ENCODE data around the gene OR2V2. TPM values are rescaled to one million over a fixed set of nuclear protein-coding genes. Genes with fewer than 3 reads are reported as not detected.
"Not testable (repeated sequence)": the region's sequence is repeated elsewhere in the genome, so short reads cannot be mapped to it uniquely, and the experiment has no call there.

The OR2V2 gene
- total RNA-seq, 6 donors from 2014 or later = 1.6 TPM; not detected in 5

DNA sequence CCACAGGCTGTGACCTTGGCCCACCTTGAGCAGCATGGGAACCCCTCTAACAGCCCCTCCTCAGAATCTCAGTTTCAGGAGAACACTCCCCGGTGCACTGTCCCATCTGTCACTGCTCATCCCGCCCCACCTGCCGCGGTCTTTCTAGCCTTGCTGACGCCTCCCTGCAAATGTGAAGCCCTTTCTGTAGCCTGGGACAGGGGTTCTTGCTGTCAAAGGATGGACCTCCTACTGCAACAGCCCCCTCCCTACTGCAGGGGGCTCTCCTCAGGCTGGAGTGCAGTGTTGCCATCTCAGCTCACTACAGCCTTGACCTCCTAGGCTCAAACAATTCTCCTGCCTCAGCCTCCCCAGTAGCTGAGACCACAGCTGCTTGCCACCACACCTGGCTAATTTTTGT lies 36.4 kb upstream of the OR2V2 start:
- ATAC-seq (ENCODE audit: low FRiP score in 2 of 2) (no peak), DNase-seq (no peak)
- Histone ChIP-seq H3K27ac (no peak overlapping the region), H3K9me3 (no peaks in the 10 kb centered on the region), H3K4me3 (no peak overlapping the region), H3K4me1 (peaks cover 0 to 6% (median 2%) of the 10 kb centered on the region in 4 donors), H3K27me3 (peaks cover 0 to 13% (median 5%) of the 10 kb centered on the region in 4 donors), H3K36me3 (no peaks in the 10 kb centered on the region)
- 85 to 90% methylated on average over 5 of the region's 5 CpGs for WGBS, 2 donors
- no peak for TF ChIP-seq CTCF (IDR thresholded peaks at IDR 0.05)
- TF ChIP-seq EP300 (IDR thresholded peaks at IDR 0.05) = no peak
- TF ChIP-seq POLR2AphosphoS5 (IDR thresholded peaks at IDR 0.05) = no peak
- no peak for TF ChIP-seq POLR2A (IDR thresholded peaks at IDR 0.05)

- Histone ChIP-seq H3K27me3 (peaks cover 0 to 17% (median 5%) of the 10 kb centered on the region in 4 donors), H3K4me1 (peaks cover 0 to 6% (median 2%) of the 10 kb centered on the region in 4 donors), H3K27ac (no peak overlapping the region), H3K9me3 (no peaks in the 10 kb centered on the region), H3K4me3 (no peak overlapping the region), H3K36me3 (no peaks in the 10 kb centered on the region)
- TF ChIP-seq POLR2AphosphoS5 (IDR thresholded peaks at IDR 0.05) (no peak), POLR2A (IDR thresholded peaks at IDR 0.05) (no peak), CTCF (IDR thresholded peaks at IDR 0.05) (no peak), EP300 (IDR thresholded peaks at IDR 0.05) (no peak)
- 88 to 89% methylated on average over 4 to 5 of the region's 5 CpGs for WGBS, 2 donors
- ATAC-seq (ENCODE audit: low FRiP score in 2 of 2) (no peak), DNase-seq (no peak)
Observed at GRCh38 chr5:181112476-181112875, 34.9 kb upstream of the OR2V2 start.

- peaks cover 0 to 17% (median 5%) of the 10 kb centered on the region in 4 donors for H3K27me3 ChIP-seq
Observed at GRCh38 chr5:181113572-181113971, 33.8 kb upstream of the OR2V2 start.

GRCh38 chr5:181114284-181114843 lies 33.0 kb upstream of the OR2V2 start:
- peaks cover 0 to 17% (median 5%) of the 10 kb centered on the region in 4 donors for H3K27me3 ChIP-seq
- ATAC-seq (ENCODE audit: low FRiP score in 2 of 2) = no peak

More at GRCh38 chr5:181113572-181113971, 33.8 kb upstream of the OR2V2 start:
- not testable (repeated sequence) for H3K36me3 ChIP-seq; H3K4me3 ChIP-seq; DNase-seq; H3K27ac ChIP-seq; H3K9me3 ChIP-seq; H3K4me1 ChIP-seq; ATAC-seq (ENCODE audit: low FRiP score in 2 of 2)
- WGBS, 2 donors = 86 to 89% methylated on average over 10 to 11 of the region's 13 CpGs

More at GRCh38 chr5:181114284-181114843, 33.0 kb upstream of the OR2V2 start:
- peak in 1 of 2 donors; percentile 8 for DNase-seq
- WGBS, 2 donors = 50 to 52% methylated on average over 29 to 33 of the region's 33 CpGs
- TF ChIP-seq CTCF (IDR thresholded peaks at IDR 0.05) = no peak
- TF ChIP-seq EP300 (IDR thresholded peaks at IDR 0.05) = no peak
- no peak for TF ChIP-seq POLR2AphosphoS5 (IDR thresholded peaks at IDR 0.05)
- no peak for TF ChIP-seq POLR2A (IDR thresholded peaks at IDR 0.05)
- no peak overlapping the region for H3K4me3 ChIP-seq
- peaks cover 0 to 6% (median 2%) of the 10 kb centered on the region in 4 donors for H3K4me1 ChIP-seq
- H3K27ac ChIP-seq = no peak overlapping the region
- H3K9me3 ChIP-seq = no peaks in the 10 kb centered on the region
- H3K36me3 ChIP-seq = no peaks in the 10 kb centered on the region
